Cardiac muscle cell (in vitro differentiated cells and primary cell): Measurements from ENCODE around the gene SLF2. TPM values are rescaled to one million over a fixed set of nuclear protein-coding genes. Genes with fewer than 3 reads are reported as not detected.

Experiments
- DNase-seq, 2 donors: peaks; one replicate each; pipeline versions ENCODE4 v3.0.0 to v3.0.0-alpha.2; 2010 to 2017; ENCODE audit warnings: low read depth in 1 of 2, low spot score in 1 of 2
- H3K27ac ChIP-seq: fragments of 200-600 bp; sonication (generic); 2 replicates; pipeline ENCODE4 v1.5.1; 2016
- H3K27me3 ChIP-seq: fragments of 200-600 bp; sonication (generic); 2 replicates; pipeline ENCODE4 v1.6.0; 2016; ENCODE audit warnings: control low read depth
- H3K36me3 ChIP-seq: fragments of 200-600 bp; sonication (generic); 2 replicates; pipeline ENCODE4 v1.5.1; 2016; ENCODE audit warnings: control low read depth
- H3K4me1 ChIP-seq: fragments of 200-600 bp; sonication (generic); 2 replicates; pipeline ENCODE4 v1.8.1; 2017; ENCODE audit warnings: low read depth, mild to moderate bottlenecking, mixed run types
- H3K4me3 ChIP-seq: fragments of 200-600 bp; sonication (generic); 2 replicates; pipeline ENCODE4 v1.5.1; 2016; ENCODE audit warnings: mild to moderate bottlenecking
- H3K9me3 ChIP-seq: fragments of 200-600 bp; sonication (generic); 2 replicates; pipeline ENCODE4 v1.5.1; 2017; ENCODE audit warnings: low read depth, mild to moderate bottlenecking, control low read depth
- polyA plus RNA-seq: library from polyadenylated mRNA; unstranded; fragments of >200 nt; fragmentation: Nextera tagmentation; extraction: Ambion mirVana; gene quantifications from 2 replicates; pipeline ENCODE4 v1.2.1, GENCODE V29; 2016
- total RNA-seq: library from RNA; depleted of rRNA; stranded (reverse); fragments of >200 nt; gene quantifications from 2 replicates; pipeline ENCODE4 v1.2.3, GENCODE V29; 2016
- TF ChIP-seq, protein P1 (sequence below): IDR thresholded peaks from 2 replicates; pipeline ENCODE4 v1.5.1; 2012; ENCODE audit warnings: low read depth, mild to moderate bottlenecking, low read length

Gene SLF2, protein sequence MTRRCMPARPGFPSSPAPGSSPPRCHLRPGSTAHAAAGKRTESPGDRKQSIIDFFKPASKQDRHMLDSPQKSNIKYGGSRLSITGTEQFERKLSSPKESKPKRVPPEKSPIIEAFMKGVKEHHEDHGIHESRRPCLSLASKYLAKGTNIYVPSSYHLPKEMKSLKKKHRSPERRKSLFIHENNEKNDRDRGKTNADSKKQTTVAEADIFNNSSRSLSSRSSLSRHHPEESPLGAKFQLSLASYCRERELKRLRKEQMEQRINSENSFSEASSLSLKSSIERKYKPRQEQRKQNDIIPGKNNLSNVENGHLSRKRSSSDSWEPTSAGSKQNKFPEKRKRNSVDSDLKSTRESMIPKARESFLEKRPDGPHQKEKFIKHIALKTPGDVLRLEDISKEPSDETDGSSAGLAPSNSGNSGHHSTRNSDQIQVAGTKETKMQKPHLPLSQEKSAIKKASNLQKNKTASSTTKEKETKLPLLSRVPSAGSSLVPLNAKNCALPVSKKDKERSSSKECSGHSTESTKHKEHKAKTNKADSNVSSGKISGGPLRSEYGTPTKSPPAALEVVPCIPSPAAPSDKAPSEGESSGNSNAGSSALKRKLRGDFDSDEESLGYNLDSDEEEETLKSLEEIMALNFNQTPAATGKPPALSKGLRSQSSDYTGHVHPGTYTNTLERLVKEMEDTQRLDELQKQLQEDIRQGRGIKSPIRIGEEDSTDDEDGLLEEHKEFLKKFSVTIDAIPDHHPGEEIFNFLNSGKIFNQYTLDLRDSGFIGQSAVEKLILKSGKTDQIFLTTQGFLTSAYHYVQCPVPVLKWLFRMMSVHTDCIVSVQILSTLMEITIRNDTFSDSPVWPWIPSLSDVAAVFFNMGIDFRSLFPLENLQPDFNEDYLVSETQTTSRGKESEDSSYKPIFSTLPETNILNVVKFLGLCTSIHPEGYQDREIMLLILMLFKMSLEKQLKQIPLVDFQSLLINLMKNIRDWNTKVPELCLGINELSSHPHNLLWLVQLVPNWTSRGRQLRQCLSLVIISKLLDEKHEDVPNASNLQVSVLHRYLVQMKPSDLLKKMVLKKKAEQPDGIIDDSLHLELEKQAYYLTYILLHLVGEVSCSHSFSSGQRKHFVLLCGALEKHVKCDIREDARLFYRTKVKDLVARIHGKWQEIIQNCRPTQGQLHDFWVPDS
- total RNA-seq (29.8 and 37.8 TPM in 2 replicates), polyA plus RNA-seq (33.7 and 36.6 TPM in 2 replicates)

DNA sequence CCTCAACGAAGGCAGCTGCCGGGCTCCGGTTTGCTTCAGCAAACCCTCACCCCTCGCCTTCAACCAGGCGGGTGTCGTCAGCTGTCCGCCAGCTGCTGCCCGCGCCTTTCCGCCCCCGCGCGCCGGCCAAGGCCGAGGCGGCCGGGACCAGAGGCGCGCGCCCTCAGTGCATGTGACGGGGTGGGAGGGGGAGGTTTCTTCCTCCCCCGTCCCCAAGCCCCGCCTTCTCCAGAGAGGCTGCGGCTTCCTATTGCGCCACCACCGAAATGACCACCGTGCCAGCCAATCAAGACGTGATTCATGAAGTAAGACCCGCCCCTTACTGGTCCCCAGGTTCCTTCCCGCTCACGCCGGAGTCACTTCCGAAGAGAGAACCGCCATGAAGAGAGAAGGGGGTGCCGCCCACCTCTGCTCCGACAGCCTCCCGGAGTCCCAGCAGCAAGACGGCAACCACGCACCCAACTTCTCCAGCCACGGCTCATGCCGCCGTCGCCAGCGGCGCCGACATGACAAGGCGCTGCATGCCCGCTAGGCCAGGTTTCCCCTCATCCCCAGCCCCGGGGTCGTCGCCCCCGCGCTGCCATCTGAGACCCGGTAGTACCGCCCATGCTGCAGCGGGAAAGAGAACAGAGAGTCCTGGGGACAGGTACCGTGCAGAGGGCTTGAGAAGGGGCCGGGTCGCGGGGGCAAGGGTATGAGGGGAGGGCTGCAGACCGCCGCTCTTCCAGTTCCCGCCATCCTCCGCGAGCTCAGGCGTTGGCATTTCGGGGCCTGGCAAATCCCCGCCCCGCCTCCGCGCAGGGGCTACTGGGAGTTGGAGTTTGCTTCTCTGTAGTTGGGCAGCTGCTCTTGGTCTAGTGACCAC lies at the start of gene SLF2:
SLF2 (plus strand) TSS at position 359 of the 865 bp plus-strand sequence; CDS start at position 507, 148 bp downstream.
- peaks cover 9% of the 10 kb centered on the region for H3K36me3 ChIP-seq

DNA sequence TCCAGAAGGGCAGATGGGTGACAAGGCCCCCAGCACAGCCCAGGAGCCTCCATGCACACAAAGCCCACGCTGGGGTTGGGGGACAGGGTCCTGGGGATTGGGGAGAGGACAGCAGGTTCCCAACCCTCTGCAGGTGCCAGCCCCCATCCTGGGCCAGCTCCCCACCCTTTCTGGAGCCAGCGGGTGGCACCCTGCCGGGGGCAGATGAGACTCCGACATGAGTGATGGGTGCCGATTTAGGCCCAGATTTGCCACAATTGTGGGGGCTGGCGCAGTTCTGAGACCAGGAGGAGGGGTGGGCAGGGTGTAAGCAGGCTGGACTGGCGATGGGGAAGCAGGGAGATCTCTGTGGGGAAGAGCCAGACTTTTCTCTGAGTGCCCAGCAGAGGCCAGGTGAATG lies 49.3 kb upstream of the SLF2 start:
- Histone ChIP-seq H3K4me3 (no peak overlapping the region), H3K36me3 (no peaks in the 10 kb centered on the region), H3K27ac (no peak overlapping the region), H3K4me1 (peaks cover 8% of the 10 kb centered on the region), H3K27me3 (peaks cover 55% of the 10 kb centered on the region), H3K9me3 (no peaks in the 10 kb centered on the region)
- TF ChIP-seq, protein P1, sequence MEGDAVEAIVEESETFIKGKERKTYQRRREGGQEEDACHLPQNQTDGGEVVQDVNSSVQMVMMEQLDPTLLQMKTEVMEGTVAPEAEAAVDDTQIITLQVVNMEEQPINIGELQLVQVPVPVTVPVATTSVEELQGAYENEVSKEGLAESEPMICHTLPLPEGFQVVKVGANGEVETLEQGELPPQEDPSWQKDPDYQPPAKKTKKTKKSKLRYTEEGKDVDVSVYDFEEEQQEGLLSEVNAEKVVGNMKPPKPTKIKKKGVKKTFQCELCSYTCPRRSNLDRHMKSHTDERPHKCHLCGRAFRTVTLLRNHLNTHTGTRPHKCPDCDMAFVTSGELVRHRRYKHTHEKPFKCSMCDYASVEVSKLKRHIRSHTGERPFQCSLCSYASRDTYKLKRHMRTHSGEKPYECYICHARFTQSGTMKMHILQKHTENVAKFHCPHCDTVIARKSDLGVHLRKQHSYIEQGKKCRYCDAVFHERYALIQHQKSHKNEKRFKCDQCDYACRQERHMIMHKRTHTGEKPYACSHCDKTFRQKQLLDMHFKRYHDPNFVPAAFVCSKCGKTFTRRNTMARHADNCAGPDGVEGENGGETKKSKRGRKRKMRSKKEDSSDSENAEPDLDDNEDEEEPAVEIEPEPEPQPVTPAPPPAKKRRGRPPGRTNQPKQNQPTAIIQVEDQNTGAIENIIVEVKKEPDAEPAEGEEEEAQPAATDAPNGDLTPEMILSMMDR, result no peak
- no peak for DNase-seq

More for the DNA sequence above, at the start of gene SLF2:
- Histone ChIP-seq H3K4me1 (peaks cover 20% of the 10 kb centered on the region), H3K9me3 (no peaks in the 10 kb centered on the region), H3K4me3 (peak within 1 kb of the TSS; percentile 87), H3K27ac (peak within 1 kb of the TSS; percentile 76), H3K27me3 (no peaks in the 10 kb centered on the region)
- DNase-seq, result peak; percentile 99
- TF ChIP-seq, protein P1, result no peak

DNA sequence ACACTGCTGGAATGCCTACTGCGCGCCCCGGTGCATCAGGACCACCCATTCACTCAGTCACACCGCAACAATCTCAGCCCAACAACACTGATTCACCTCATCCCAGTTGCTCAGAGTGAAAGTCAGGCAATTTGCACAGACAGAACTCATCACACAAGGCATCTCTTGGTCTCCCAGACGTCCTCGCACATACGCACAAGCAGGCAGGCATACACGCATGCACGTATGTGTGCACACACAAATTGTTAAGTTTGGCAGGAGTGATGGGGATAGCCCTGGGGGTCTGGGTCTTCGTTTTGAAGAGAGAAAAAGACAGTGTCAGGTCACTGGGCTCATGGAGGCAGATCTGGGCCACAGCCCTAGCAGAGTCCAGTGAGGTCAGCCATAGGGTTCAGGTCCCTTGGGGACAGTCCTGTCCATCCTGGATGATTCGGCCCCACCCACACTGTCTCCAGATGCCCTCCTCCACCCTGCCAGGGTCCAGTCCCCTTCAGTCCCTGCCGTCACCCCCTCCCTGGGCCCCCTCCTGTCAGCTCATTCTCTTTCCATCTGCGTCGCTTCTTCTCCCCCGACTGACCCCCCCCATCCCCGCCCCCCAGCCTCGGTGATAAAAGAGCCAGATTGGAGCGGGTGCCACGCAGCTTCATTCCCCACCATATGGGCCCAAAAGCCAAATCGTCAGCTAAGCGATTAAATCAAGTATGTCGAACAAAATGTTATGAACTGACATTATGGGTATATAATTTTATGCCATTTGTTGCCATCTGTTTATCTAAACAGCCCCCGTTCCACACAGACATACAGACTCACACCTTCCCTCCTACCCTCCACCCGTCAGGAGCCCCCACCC lies 48.5 kb upstream of the SLF2 start:
- TF ChIP-seq, protein P1, result no peak
- H3K36me3 ChIP-seq, result no peaks in the 10 kb centered on the region
- no peak for DNase-seq
- no peaks in the 10 kb centered on the region for H3K9me3 ChIP-seq
- peaks cover 8% of the 10 kb centered on the region for H3K4me1 ChIP-seq
- no peak overlapping the region for H3K27ac ChIP-seq
- H3K4me3 ChIP-seq, result no peak overlapping the region
- H3K27me3 ChIP-seq, result peaks cover 55% of the 10 kb centered on the region

DNA sequence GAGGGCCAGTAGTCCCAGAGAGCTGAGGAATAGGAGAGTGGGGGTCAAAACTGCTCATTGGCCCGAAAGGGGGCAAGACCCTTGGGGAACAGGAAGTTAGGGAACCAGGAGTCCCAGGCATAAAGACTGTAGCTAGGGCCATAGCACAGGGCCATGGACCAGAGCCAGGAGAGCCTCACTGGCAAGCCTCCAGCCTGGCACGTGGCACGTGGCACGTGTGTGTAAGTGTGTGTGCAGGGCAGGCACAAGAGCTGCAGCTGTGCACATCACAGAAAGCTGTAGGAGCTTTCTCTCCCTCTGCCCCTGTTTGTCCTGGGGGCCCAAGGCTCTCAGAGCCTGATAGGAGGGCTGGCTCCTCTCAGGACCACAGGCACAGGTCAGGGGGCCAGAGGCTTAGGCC lies 47.8 kb upstream of the SLF2 start:
- no peak for DNase-seq
- H3K4me3 ChIP-seq, result no peak overlapping the region
- H3K9me3 ChIP-seq, result no peaks in the 10 kb centered on the region
- peaks cover 50% of the 10 kb centered on the region for H3K27me3 ChIP-seq
- peaks cover 8% of the 10 kb centered on the region for H3K4me1 ChIP-seq
- H3K27ac ChIP-seq, result no peak overlapping the region
- TF ChIP-seq, protein P1, result no peak
- H3K36me3 ChIP-seq, result no peaks in the 10 kb centered on the region
